HFF-Myc (cell line): ENCODE measurements around the gene GATAD2B.
"Not testable (repeated sequence)": the region's sequence is repeated elsewhere in the genome, so short reads cannot be mapped to it uniquely, and the experiment has no call there.

ENCODE experiments used
- DNase-seq: peaks from one replicate; pipeline ENCODE4 v3.0.0-alpha.2; 2011; ENCODE audit warnings: low read depth; ENCODE audit errors: extremely low read depth
- H3K4me3 ChIP-seq: replicated peaks from 2 replicates; pipeline ENCODE4 v1.5.1; 2011; ENCODE audit warnings: low read depth, mild to moderate bottlenecking, control low read depth, low read length
- CTCF ChIP-seq: IDR thresholded peaks from 2 replicates; pipeline ENCODE4 v1.5.1; 2012; ENCODE audit warnings: mild to moderate bottlenecking, low read depth, low read length, control low read depth; ENCODE audit errors: missing control alignments

GATAD2B gene

GRCh38 chr1:153767519-153767918 lies 155.3 kb downstream of the GATAD2B start:
- DNase-seq, result no peak
- no peak overlapping the region for H3K4me3 ChIP-seq
- TF ChIP-seq CTCF, result no peak

- not testable (repeated sequence) for DNase-seq, H3K4me3 ChIP-seq
Measured at GRCh38 chr1:153766663-153767062, 156.1 kb downstream of the GATAD2B start.

GRCh38 chr1:153764310-153764709 lies 158.5 kb downstream of the GATAD2B start:
- DNase-seq, result no peak
- no peak for TF ChIP-seq CTCF
- no peak overlapping the region for H3K4me3 ChIP-seq

- TF ChIP-seq CTCF, result no peak
- H3K4me3 ChIP-seq, result no peak overlapping the region
- no peak for DNase-seq
Measured at GRCh38 chr1:153763365-153764225, 159.2 kb downstream of the GATAD2B start.

GRCh38 chr1:153760440-153760839 lies 162.3 kb downstream of the GATAD2B start:
- DNase-seq, result no peak
- H3K4me3 ChIP-seq, result no peak overlapping the region
- no peak for TF ChIP-seq CTCF
